Measurements from ENCODE around the gene CCHCR1. TPM values are rescaled to one million over a fixed set of nuclear protein-coding genes. Genes with fewer than 3 reads are reported as not detected.

Gene CCHCR1
- polyA plus RNA-seq, 2 of the 4 experiments (the other 2 are of a cell fraction), result 7.4 to 15.3 TPM

- Histone ChIP-seq H3K4me3 (no peak overlapping the region), H3K4me1 (peaks cover 10% of the 10 kb centered on the region; the same call in 2 of the 3 replicates), H3K9me3 (no peaks in the 10 kb centered on the region), H3K4me2 (no peak overlapping the region), H3K27ac (no peak overlapping the region)
- no peak for DNase-seq (ENCODE audit: low read depth in 1 of 2, low spot score in 1 of 2)
- POLR2A ChIA-PET, result no interaction called here
- ATAC-seq, result no peak
- FAIRE-seq, result no peak
- CTCF ChIA-PET, result interaction anchor here (0.7 to 3.7 kb wide), 5 partner anchors 9 to 898 kb away, joined by 3 to 30 read pairs (median 9); no protein-coding TSS in a partner anchor
- 84% methylated on average over 10 of the region's 10 CpGs for WGBS (ENCODE audit: missing lambda C conversion rate)
- no peak for TF ChIP-seq HMGXB4 (CRISPR knock-in tag; IDR thresholded peaks at IDR 0.05; ENCODE audit: borderline replicate concordance)
- no peak for TF ChIP-seq RARB (CRISPR knock-in tag; IDR thresholded peaks at IDR 0.05)
- TF ChIP-seq MAX (IDR thresholded peaks at IDR 0.05), result no peak
- no peak for TF ChIP-seq POLR2AphosphoS2 (conservative IDR thresholded peaks at IDR 0.05; ENCODE audit: low read length)
- no peak for TF ChIP-seq BCL3 (IDR thresholded peaks at IDR 0.05)
- no peak for TF ChIP-seq USF2 (IDR thresholded peaks at IDR 0.05)
- no peak for TF ChIP-seq HOXA7 (CRISPR knock-in tag; IDR thresholded peaks at IDR 0.05)
- no peak for TF ChIP-seq ZC3H11A (IDR thresholded peaks at IDR 0.05)
- TF ChIP-seq TP53 (CRISPR knock-in tag; IDR thresholded peaks at IDR 0.05), result no peak
- TF ChIP-seq NFE2L2 (conservative IDR thresholded peaks at IDR 0.05; ENCODE audit: low read length), result no peak
- no peak for TF ChIP-seq NR3C1 (IDR thresholded peaks at IDR 0.05)
- no peak for TF ChIP-seq CTCF (IDR thresholded peaks at IDR 0.05)
Measured at GRCh38 chr6:31135710-31136109, 21.9 kb downstream of the CCHCR1 start.

GRCh38 chr6:31132806-31133205, 24.8 kb downstream of the CCHCR1 start:
- no peak for FAIRE-seq
- POLR2A ChIA-PET, result no interaction called here

GRCh38 chr6:31131595-31131994, 26.0 kb downstream of the CCHCR1 start:
- 82% methylated on average over 3 of the region's 3 CpGs for WGBS (ENCODE audit: missing lambda C conversion rate)
- ChIA-PET CTCF (interaction anchor here (0.7 to 7.0 kb wide), 5 partner anchors 8 to 409 kb away, joined by 3 to 46 read pairs (median 3); partner anchors contain the start of gene PSORS1C2), POLR2A (no interaction called here)
- H3K4me1 ChIP-seq, result peaks cover 3% of the 10 kb centered on the region; the same call in 2 of the 3 replicates
- TF ChIP-seq KDM1A (IDR thresholded peaks at IDR 0.05; ENCODE audit: low read depth) (no peak), JUNB (IDR thresholded peaks at IDR 0.05) (no peak), HOXB5 (CRISPR knock-in tag; IDR thresholded peaks at IDR 0.05) (no peak), FOSL2 (IDR thresholded peaks at IDR 0.05) (no peak), FOSL2 (CRISPR knock-in tag; IDR thresholded peaks at IDR 0.05) (no peak), CBX2 (IDR thresholded peaks at IDR 0.05; ENCODE audit: borderline replicate concordance, low read depth) (no peak), RARB (CRISPR knock-in tag; IDR thresholded peaks at IDR 0.05) (no peak), RAD21 (conservative IDR thresholded peaks at IDR 0.05 in 1 of 2, IDR thresholded peaks at IDR 0.05 in 1 of 2) (no peak), NPAS2 (CRISPR knock-in tag; IDR thresholded peaks at IDR 0.05; ENCODE audit: borderline replicate concordance) (no peak), MAFK (IDR thresholded peaks at IDR 0.05; ENCODE audit: partially characterized antibody) (no peak), ESRRA (IDR thresholded peaks at IDR 0.05; ENCODE audit: borderline replicate concordance, low read length) (no peak)
- no peak overlapping the region for H3K27ac ChIP-seq
- FAIRE-seq (no peak), ATAC-seq (no peak), DNase-seq (ENCODE audit: low read depth in 1 of 2, low spot score in 1 of 2) (no peak)
- H3K4me2 ChIP-seq, result no peak overlapping the region
- H3K9me3 ChIP-seq, result no peaks in the 10 kb centered on the region
- H3K4me3 ChIP-seq, result no peak overlapping the region

More at GRCh38 chr6:31132806-31133205, 24.8 kb downstream of the CCHCR1 start:
- WGBS (ENCODE audit: missing lambda C conversion rate), result 76% methylated on average over 6 of the region's 6 CpGs
- ATAC-seq (no peak), DNase-seq (ENCODE audit: low read depth in 1 of 2, low spot score in 1 of 2) (no peak)
- Histone ChIP-seq H3K27ac (no peak overlapping the region), H3K9me3 (no peaks in the 10 kb centered on the region), H3K4me3 (no peak overlapping the region), H3K4me2 (no peak overlapping the region), H3K4me1 (peaks cover 2% of the 10 kb centered on the region; the same call in 1 of the 3 replicates)
- TF ChIP-seq ZSCAN20 (CRISPR knock-in tag; IDR thresholded peaks at IDR 0.05) (no peak), ZC3H11A (IDR thresholded peaks at IDR 0.05) (no peak), ZNF302 (CRISPR knock-in tag; IDR thresholded peaks at IDR 0.05) (no peak), KDM5A (IDR thresholded peaks at IDR 0.05) (no peak), JUN (IDR thresholded peaks at IDR 0.05) (no peak)
- CTCF ChIA-PET, result interaction anchor here (0.6 to 2.3 kb wide), 5 partner anchors 46 to 217 kb away, joined by 3 to 12 read pairs (median 3); no protein-coding TSS in a partner anchor
